ENCODE measurements around the gene RIN3. TPM values are rescaled to one million over a fixed set of nuclear protein-coding genes. Genes with fewer than 3 reads are reported as not detected.

The RIN3 gene
- total and polyA plus RNA-seq, 2 of the 4 experiments (the other 2 are of a cell fraction), result 2.5 to 11.1 TPM

DNA sequence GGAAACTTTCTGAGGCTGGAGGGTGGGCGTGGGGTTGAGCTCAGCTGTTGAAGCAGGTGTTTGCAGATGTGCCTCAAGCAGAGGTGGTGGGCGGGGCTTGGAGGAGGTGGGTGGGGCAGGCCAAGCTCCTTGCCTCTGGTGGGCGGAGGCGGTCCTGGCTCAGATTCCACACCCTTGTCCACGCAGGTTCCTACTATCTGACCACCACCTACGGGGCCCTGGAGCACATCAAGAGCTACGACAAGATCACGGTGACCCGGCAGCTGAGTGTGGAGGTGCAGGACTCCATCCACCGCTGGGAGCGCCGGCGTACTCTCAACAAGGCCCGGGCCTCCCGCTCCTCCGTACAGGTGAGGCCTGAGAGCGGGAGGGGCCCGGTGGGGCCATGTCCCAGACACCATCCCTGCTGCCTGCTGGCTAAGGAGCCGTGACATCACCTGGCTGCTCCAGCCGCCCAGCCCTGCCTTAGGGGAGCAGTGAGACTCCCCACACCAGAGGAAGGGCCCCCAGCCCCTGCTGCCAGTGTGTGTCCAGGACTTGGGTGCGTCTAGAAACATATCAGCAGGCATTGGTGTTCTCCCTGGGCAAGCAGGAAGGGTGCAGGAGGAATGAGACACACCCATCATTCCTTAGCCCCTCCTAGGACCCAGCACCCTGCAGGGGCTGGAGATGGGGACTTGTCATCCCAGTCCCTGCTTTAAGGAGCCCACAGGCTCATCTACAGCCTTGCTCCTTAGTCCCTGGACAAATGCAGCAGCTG lies 171.4 kb downstream of the RIN3 start:
- no peak for ATAC-seq (ENCODE audit: low read depth)
- no peak overlapping the region for H4K5ac ChIP-seq (ENCODE audit: low read depth, low read length)
- H2BK5ac ChIP-seq (ENCODE audit: low read depth, low read length, poor library complexity, severe bottlenecking), result no peak overlapping the region
- no peak overlapping the region for H3K18ac ChIP-seq (ENCODE audit: low read depth, low read length)
- 88% methylated on average over 11 of the region's 21 CpGs; no CpG with 5 or more reads in 1 of the 2 experiments for WGBS, 2 experiments (ENCODE audit: extremely low coverage in 2 of 2, insufficient read length in 1 of 2)
- H3K27me3 ChIP-seq (ENCODE audit: control insufficient read depth, insufficient read depth, low read length), result no peaks in the 10 kb centered on the region
- H3K36me3 ChIP-seq (ENCODE audit: control insufficient read depth, insufficient read depth, low read length), result peaks cover 38% of the 10 kb centered on the region
- in situ Hi-C loops (cut with MboI; ENCODE audit: low sequenced_read_pairs), result loop anchor here (10.0 kb wide), 1 partner anchor 560 kb away; the partner anchor contains the start of genes CPSF2 and NDUFB1
- H2AK9ac ChIP-seq (replicated peaks; ENCODE audit: low read depth, low read length, poor library complexity), result peak overlapping the region; percentile 15
- peaks cover 0 to 5% of the 10 kb centered on the region in 2 experiments; a peak in 1 of 4 replicates for H3K79me1 ChIP-seq (ENCODE audit: low read depth in 1 of 2, low read length in 2 of 2)
- no TSS peak for BruUV-seq (replicated peaks)
- no peak overlapping the region for H3K23ac ChIP-seq (ENCODE audit: low read depth, low read length)
- no peak overlapping the region for H3K27ac ChIP-seq (ENCODE audit: insufficient read depth, low read length)
- H3K4me1 ChIP-seq (ENCODE audit: control insufficient read depth, insufficient read depth, low read length), result 0 out of 2 replicates have a peak, but pooled peaks cover 2% of the 10 kb centered on the region
- no peak overlapping the region for H3K4me2 ChIP-seq (ENCODE audit: low read depth, low read length)
- CTCF ChIA-PET, result no interaction called here
- H3K14ac ChIP-seq (replicated peaks; ENCODE audit: low read depth, low read length), result no peak overlapping the region
- intact Hi-C loops (cut with micrococcal nuclease), result loop anchor here (5.0 kb wide), 2 partner anchors 83 to 173 kb away; partner anchors contain the start of gene RIN3
- H3K4ac ChIP-seq (ENCODE audit: low read depth, low read length), result no peak overlapping the region
- H2BK120ac ChIP-seq (ENCODE audit: low read depth, low read length), result no peak overlapping the region
- dilution Hi-C loops (cut with HindIII; ENCODE audit: low sequenced_read_pairs, unreplicated experiment), result no loop called here
- no peaks in the 10 kb centered on the region; the same call in 1 of the 2 replicates for H3K9me1 ChIP-seq (ENCODE audit: insufficient read depth, low read length)
- no peak for DNase-seq
- H2BK20ac ChIP-seq (ENCODE audit: low read depth, low read length), result no peak overlapping the region
- no peak overlapping the region for H3K4me3 ChIP-seq (ENCODE audit: insufficient read depth, low read depth, low read length)
- H3K9ac ChIP-seq (ENCODE audit: low read depth, low read length), result no peak overlapping the region
- H4K20me1 ChIP-seq (ENCODE audit: insufficient read depth, low read length), result 0 out of 2 replicates have a peak, but pooled peaks cover 4% of the 10 kb centered on the region
- H2BK15ac ChIP-seq (ENCODE audit: low read depth, low read length), result no peak overlapping the region
- H3K9me3 ChIP-seq (ENCODE audit: control insufficient read depth, insufficient read depth, low read length), result 0 out of 2 replicates have a peak, but pooled peaks cover 2% of the 10 kb centered on the region
- H4K91ac ChIP-seq (ENCODE audit: insufficient read depth, low read depth, low read length), result no peak overlapping the region
- H2AFZ ChIP-seq (replicated peaks; ENCODE audit: low read length, poor library complexity), result no peak overlapping the region
- POLR2A ChIA-PET (ENCODE audit: unreplicated experiment), result no interaction called here
- H2AK5ac ChIP-seq (ENCODE audit: low read depth, low read length), result no peak overlapping the region
- H3K56ac ChIP-seq (ENCODE audit: extremely low read depth, insufficient read depth, low read length), result no peak overlapping the region
- H4K8ac ChIP-seq (ENCODE audit: low read depth in 2 of 2, low read length in 2 of 2), result no peak overlapping the region
- TF ChIP-seq MAZ (IDR thresholded peaks at IDR 0.05; ENCODE audit: borderline replicate concordance, low read depth, low read length) (no peak), FOS (IDR thresholded peaks at IDR 0.05; ENCODE audit: low read depth, low read length) (no peak), USF2 (IDR thresholded peaks at IDR 0.05; ENCODE audit: low read depth, low read length) (no peak), NFE2L2 (IDR thresholded peaks at IDR 0.05; ENCODE audit: low read depth, low read length) (no peak), POLR2A (IDR thresholded peaks at IDR 0.05; ENCODE audit: low read depth, low read length) (no peak), MXI1 (IDR thresholded peaks at IDR 0.05; ENCODE audit: borderline replicate concordance, low read depth, low read length) (no peak), BHLHE40 (IDR thresholded peaks at IDR 0.05; ENCODE audit: low read depth, low read length) (no peak), ELK1 (IDR thresholded peaks at IDR 0.05; ENCODE audit: borderline replicate concordance, low read depth, low read length) (no peak), RAD21 (IDR thresholded peaks at IDR 0.05; ENCODE audit: low read length) (no peak), RFX5 (IDR thresholded peaks at IDR 0.05; ENCODE audit: low read depth, low read length) (no peak), MAFK (IDR thresholded peaks at IDR 0.05; ENCODE audit: low read depth, low read length) (no peak), CHD1 (IDR thresholded peaks at IDR 0.05; ENCODE audit: low read depth, low read length) (no peak), CEBPB (IDR thresholded peaks at IDR 0.05; ENCODE audit: low read depth, low read length) (no peak), RCOR1 (IDR thresholded peaks at IDR 0.05; ENCODE audit: insufficient replicate concordance, low read length) (no peak)
- TF ChIP-seq, protein P1, sequence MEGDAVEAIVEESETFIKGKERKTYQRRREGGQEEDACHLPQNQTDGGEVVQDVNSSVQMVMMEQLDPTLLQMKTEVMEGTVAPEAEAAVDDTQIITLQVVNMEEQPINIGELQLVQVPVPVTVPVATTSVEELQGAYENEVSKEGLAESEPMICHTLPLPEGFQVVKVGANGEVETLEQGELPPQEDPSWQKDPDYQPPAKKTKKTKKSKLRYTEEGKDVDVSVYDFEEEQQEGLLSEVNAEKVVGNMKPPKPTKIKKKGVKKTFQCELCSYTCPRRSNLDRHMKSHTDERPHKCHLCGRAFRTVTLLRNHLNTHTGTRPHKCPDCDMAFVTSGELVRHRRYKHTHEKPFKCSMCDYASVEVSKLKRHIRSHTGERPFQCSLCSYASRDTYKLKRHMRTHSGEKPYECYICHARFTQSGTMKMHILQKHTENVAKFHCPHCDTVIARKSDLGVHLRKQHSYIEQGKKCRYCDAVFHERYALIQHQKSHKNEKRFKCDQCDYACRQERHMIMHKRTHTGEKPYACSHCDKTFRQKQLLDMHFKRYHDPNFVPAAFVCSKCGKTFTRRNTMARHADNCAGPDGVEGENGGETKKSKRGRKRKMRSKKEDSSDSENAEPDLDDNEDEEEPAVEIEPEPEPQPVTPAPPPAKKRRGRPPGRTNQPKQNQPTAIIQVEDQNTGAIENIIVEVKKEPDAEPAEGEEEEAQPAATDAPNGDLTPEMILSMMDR (conservative IDR thresholded peaks at IDR 0.05; ENCODE audit: low read depth, low read length), result no peak
